H9 (cell line): Measurements from ENCODE around the gene ARHGAP22. TPM values are rescaled to one million over a fixed set of nuclear protein-coding genes. Genes with fewer than 3 reads are reported as not detected.

Source experiments
- DNase-seq: peaks from one replicate; pipeline ENCODE4 v3.0.0-alpha.2; 2017
- H2AFZ ChIP-seq: one replicate; pipeline ENCODE4 v1.6.1; 2013; ENCODE audit warnings: mild to moderate bottlenecking, low read length, control low read depth, moderate library complexity
- H2AK5ac ChIP-seq: 2 replicates; pipeline ENCODE4 v1.6.1; 2013; ENCODE audit warnings: low read length, control low read depth, mixed read lengths; ENCODE audit not compliant: insufficient read length
- H2BK120ac ChIP-seq: one replicate; pipeline ENCODE4 v1.6.1; 2013; ENCODE audit warnings: low read depth, mild to moderate bottlenecking, low read length, control low read depth, inconsistent platforms; ENCODE audit not compliant: poor library complexity, severe bottlenecking
- H2BK12ac ChIP-seq: 2 replicates; pipeline ENCODE4 v1.6.1; 2013; ENCODE audit warnings: low read length, control low read depth, mixed read lengths, low read depth; ENCODE audit not compliant: insufficient read length
- H2BK15ac ChIP-seq: 2 replicates; pipeline ENCODE4 v1.6.1; 2013; ENCODE audit warnings: low read depth, low read length, control low read depth
- H2BK20ac ChIP-seq: one replicate; pipeline ENCODE4 v1.6.1; 2013; ENCODE audit warnings: low read depth, mild to moderate bottlenecking, low read length, control low read depth, inconsistent platforms; ENCODE audit not compliant: poor library complexity, severe bottlenecking
- H2BK5ac ChIP-seq: 2 replicates; pipeline ENCODE4 v1.6.1; 2013; ENCODE audit warnings: low read length, control low read depth, mixed read lengths; ENCODE audit not compliant: insufficient read length
- H3K14ac ChIP-seq: 2 replicates; pipeline ENCODE4 v1.6.1; 2013; ENCODE audit warnings: low read length, control low read depth; ENCODE audit not compliant: insufficient read depth
- H3K18ac ChIP-seq: 2 replicates; pipeline ENCODE4 v1.6.1; 2013; ENCODE audit warnings: low read depth, mild to moderate bottlenecking, mixed read lengths, low read length, control low read depth; ENCODE audit not compliant: insufficient read length
- H3K23ac ChIP-seq: 2 replicates; pipeline ENCODE4 v1.6.1; 2013; ENCODE audit warnings: low read length, control low read depth, mixed read lengths, low read depth; ENCODE audit not compliant: insufficient read length
- H3K23me2 ChIP-seq: 2 replicates; pipeline ENCODE4 v1.6.1; 2013; ENCODE audit warnings: low read depth, mild to moderate bottlenecking, mixed read lengths, low read length, control low read depth; ENCODE audit not compliant: insufficient read length, poor library complexity, severe bottlenecking
- H3K27ac ChIP-seq: 2 replicates; pipeline ENCODE4 v1.5.1; 2013; ENCODE audit warnings: low read length, control low read depth, mixed read lengths, low read depth; ENCODE audit not compliant: insufficient read length
- H3K27me3 ChIP-seq: 2 replicates; pipeline ENCODE4 v1.6.1; 2013; ENCODE audit warnings: low read length, control low read depth, inconsistent platforms; ENCODE audit not compliant: insufficient read depth
- H3K4ac ChIP-seq: 2 replicates; pipeline ENCODE4 v1.6.1; 2013; ENCODE audit warnings: low read depth, mild to moderate bottlenecking, control low read depth, inconsistent platforms, low read length, moderate library complexity
- H3K4me1 ChIP-seq: 2 replicates; pipeline ENCODE4 v1.6.1; 2013; ENCODE audit warnings: low read length, control low read depth, inconsistent platforms; ENCODE audit not compliant: insufficient read depth
- H3K4me2 ChIP-seq: 2 replicates; pipeline ENCODE4 v1.6.1; 2013; ENCODE audit warnings: low read length, control low read depth, mixed read lengths; ENCODE audit not compliant: insufficient read length, insufficient read depth
- H3K56ac ChIP-seq: 2 replicates; pipeline ENCODE4 v1.6.1; 2013; ENCODE audit warnings: low read depth, mild to moderate bottlenecking, mixed read lengths, low read length, control low read depth; ENCODE audit not compliant: insufficient read length
- H3K79me1 ChIP-seq: 2 replicates; pipeline ENCODE4 v1.6.1; 2013; ENCODE audit warnings: low read depth, mild to moderate bottlenecking, moderate library complexity, low read length, control low read depth, inconsistent platforms; ENCODE audit not compliant: insufficient read depth, poor library complexity, severe bottlenecking
- H3K79me2 ChIP-seq: 2 replicates; pipeline ENCODE4 v1.6.1; 2013; ENCODE audit warnings: low read length, control low read depth, inconsistent platforms; ENCODE audit not compliant: insufficient read depth
- H3K9ac ChIP-seq: 2 replicates; pipeline ENCODE4 v1.6.1; 2013; ENCODE audit warnings: low read length, control low read depth, mixed read lengths; ENCODE audit not compliant: insufficient read length; ENCODE audit errors: extremely low read depth
- H3K9me3 ChIP-seq: one replicate; pipeline ENCODE4 v1.6.1; 2013; ENCODE audit warnings: low read depth, low read length, inconsistent platforms; ENCODE audit not compliant: control insufficient read depth
- H3T11ph ChIP-seq: one replicate; pipeline ENCODE4 v1.6.1; 2013; ENCODE audit warnings: mild to moderate bottlenecking, low read length, control low read depth, inconsistent platforms
- H4K20me1 ChIP-seq: one replicate; pipeline ENCODE4 v1.6.1; 2013; ENCODE audit not compliant: control insufficient read depth, insufficient read length, insufficient read depth
- H4K5ac ChIP-seq: 2 replicates; pipeline ENCODE4 v1.6.1; 2013; ENCODE audit warnings: low read depth, mild to moderate bottlenecking, mixed read lengths, low read length, control low read depth; ENCODE audit not compliant: insufficient read length
- H4K8ac ChIP-seq: replicated peaks from 2 replicates; pipeline ENCODE4 v1.6.1; 2013; ENCODE audit warnings: low read length, control low read depth, mixed read lengths, low read depth; ENCODE audit not compliant: insufficient read length
- H4K91ac ChIP-seq: 2 replicates; pipeline ENCODE4 v1.6.1; 2013; ENCODE audit warnings: low read depth, mild to moderate bottlenecking, moderate library complexity, mixed read lengths, low read length, control low read depth; ENCODE audit not compliant: insufficient read length
- H3K27ac Mint-ChIP-seq, 3 experiments: 2 replicates in 2 of 3; 3 replicates in 1 of 3; pipeline ENCODE4 v1.8.0; 2020 to 2021; ENCODE audit warnings: mixed read lengths in 3 of 3, mild to moderate bottlenecking in 1 of 3, moderate library complexity in 1 of 3
- H3K27me3 Mint-ChIP-seq: 2 replicates; pipeline ENCODE4 v1.8.0; 2021; ENCODE audit warnings: low read depth, mild to moderate bottlenecking, moderate library complexity, mixed read lengths
- H3K36me3 Mint-ChIP-seq, 3 experiments: 2 replicates in 2 of 3; 3 replicates in 1 of 3; pipeline ENCODE4 v1.8.0; 2020 to 2021; ENCODE audit warnings: low read depth in 3 of 3, mixed read lengths in 3 of 3; ENCODE audit not compliant: insufficient read depth in 1 of 3
- H3K4me1 Mint-ChIP-seq, 2 experiments: 2 replicates each; pipeline ENCODE4 v1.8.0; 2020; ENCODE audit warnings: mixed read lengths in 2 of 2
- H3K4me3 Mint-ChIP-seq, 2 experiments: 2 replicates in 1 of 2; 3 replicates in 1 of 2; pipeline ENCODE4 v1.8.0; 2020 to 2021; ENCODE audit warnings: mild to moderate bottlenecking in 2 of 2, mixed read lengths in 2 of 2, moderate library complexity in 1 of 2
- H3K9me3 Mint-ChIP-seq, 2 experiments: 2 replicates in 1 of 2; 3 replicates in 1 of 2; pipeline ENCODE4 v1.8.0; 2020; ENCODE audit warnings: mild to moderate bottlenecking in 2 of 2, mixed read lengths in 2 of 2, moderate library complexity in 1 of 2
- whole genome bisulfite sequencing: extraction: QIAGEN DNeasy Blood & Tissue Kit; methylation state at CpG from one replicate; pipeline ENCODE4 v1.1.7; 2013; ENCODE audit warnings: missing lambda C conversion rate, low lambda C conversion rate, mixed read lengths; ENCODE audit not compliant: insufficient read length; ENCODE audit errors: extremely low coverage; 5-methylcytosine and 5-hydroxymethylcytosine counted together
- total RNA-seq: library from RNA; stranded (reverse); gene quantifications from 2 replicates; pipeline ENCODE4 v1.2.1, GENCODE V29; 2021
- TF ChIP-seq, protein P1 (sequence below): fragments of 200-600 bp; sonication (generic); conservative IDR thresholded peaks from 3 replicates; pipeline ENCODE4 v1.8.0; 2021; ENCODE audit warnings: antibody characterized with exemption, mild to moderate bottlenecking

ARHGAP22 gene
- total RNA-seq, 1 experiment from 2014 or later, result 7.4 TPM

DNA sequence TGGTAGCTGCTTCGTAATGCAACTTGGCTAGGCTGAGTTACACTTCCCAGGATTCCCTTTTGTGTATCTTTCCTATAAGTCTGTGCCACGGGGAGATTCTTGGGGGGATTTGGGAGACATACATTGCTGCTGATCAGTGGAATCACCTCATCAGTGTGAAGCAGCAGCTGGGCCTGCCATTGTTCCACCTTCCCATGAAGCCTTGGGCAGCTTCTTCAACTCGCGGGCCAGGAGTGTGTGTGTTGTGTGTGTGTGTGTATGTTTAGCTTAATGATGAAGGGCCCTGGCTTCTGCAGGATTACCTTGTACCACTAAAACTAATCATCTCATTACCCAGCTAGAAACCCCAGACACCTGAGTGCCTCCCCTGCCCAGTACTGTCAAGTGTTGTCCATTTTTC is 33.3 kb upstream of the ARHGAP22 start:
- Histone ChIP-seq H2BK15ac (no peak overlapping the region), H3K56ac (no peak overlapping the region), H3K23me2 (no peaks in the 10 kb centered on the region), H4K91ac (no peak overlapping the region), H3K9me3 (no peaks in the 10 kb centered on the region), H3K23ac (no peak overlapping the region), H3K4me1 (no peaks in the 10 kb centered on the region), H3K27me3 (no peaks in the 10 kb centered on the region), H3K18ac (no peak overlapping the region), H3K14ac (no peak overlapping the region), H3K4ac (no peak overlapping the region), H4K8ac (no peak overlapping the region), H4K5ac (no peak overlapping the region), H2BK12ac (no peak overlapping the region), H2BK120ac (no peak overlapping the region), H3K4me2 (no peak overlapping the region), H2AK5ac (no peak overlapping the region), H4K20me1 (no peaks in the 10 kb centered on the region), H2BK5ac (no peak overlapping the region), H3T11ph (no peak overlapping the region), H2AFZ (no peak overlapping the region), H3K27ac (no peak overlapping the region), H3K9ac (no peak overlapping the region), H2BK20ac (no peak overlapping the region), H3K79me1 (no peaks in the 10 kb centered on the region), H3K79me2 (no peaks in the 10 kb centered on the region)
- TF ChIP-seq, protein P1, sequence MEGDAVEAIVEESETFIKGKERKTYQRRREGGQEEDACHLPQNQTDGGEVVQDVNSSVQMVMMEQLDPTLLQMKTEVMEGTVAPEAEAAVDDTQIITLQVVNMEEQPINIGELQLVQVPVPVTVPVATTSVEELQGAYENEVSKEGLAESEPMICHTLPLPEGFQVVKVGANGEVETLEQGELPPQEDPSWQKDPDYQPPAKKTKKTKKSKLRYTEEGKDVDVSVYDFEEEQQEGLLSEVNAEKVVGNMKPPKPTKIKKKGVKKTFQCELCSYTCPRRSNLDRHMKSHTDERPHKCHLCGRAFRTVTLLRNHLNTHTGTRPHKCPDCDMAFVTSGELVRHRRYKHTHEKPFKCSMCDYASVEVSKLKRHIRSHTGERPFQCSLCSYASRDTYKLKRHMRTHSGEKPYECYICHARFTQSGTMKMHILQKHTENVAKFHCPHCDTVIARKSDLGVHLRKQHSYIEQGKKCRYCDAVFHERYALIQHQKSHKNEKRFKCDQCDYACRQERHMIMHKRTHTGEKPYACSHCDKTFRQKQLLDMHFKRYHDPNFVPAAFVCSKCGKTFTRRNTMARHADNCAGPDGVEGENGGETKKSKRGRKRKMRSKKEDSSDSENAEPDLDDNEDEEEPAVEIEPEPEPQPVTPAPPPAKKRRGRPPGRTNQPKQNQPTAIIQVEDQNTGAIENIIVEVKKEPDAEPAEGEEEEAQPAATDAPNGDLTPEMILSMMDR, result no peak
- no CpG with 5 or more reads among the region's 4 CpGs for WGBS
- Mint-ChIP-seq H3K36me3 (peaks cover 2 to 8% (median 4%) of the 10 kb centered on the region in 3 experiments; a peak in 6 of 7 replicates), H3K27ac (no peak overlapping the region), H3K9me3 (peaks cover 13 to 14% of the 10 kb centered on the region in 2 experiments), H3K27me3 (peaks cover 7% of the 10 kb centered on the region), H3K4me1 (no peaks in the 10 kb centered on the region), H3K4me3 (no peak overlapping the region)
- no peak for DNase-seq
